NCI-H1092 treated with DMSO at 0.1 percent for 48 hours (cell line): ENCODE results near the gene CYB561D2.
A peak's percentile ranks its signal among the peaks of the same experiment; 100 is the strongest.

Experiments
- DNase-seq: peaks from one replicate; lab custom pipeline; 2025; lab: John Stamatoyannopoulos, UW

CYB561D2 gene

DNA sequence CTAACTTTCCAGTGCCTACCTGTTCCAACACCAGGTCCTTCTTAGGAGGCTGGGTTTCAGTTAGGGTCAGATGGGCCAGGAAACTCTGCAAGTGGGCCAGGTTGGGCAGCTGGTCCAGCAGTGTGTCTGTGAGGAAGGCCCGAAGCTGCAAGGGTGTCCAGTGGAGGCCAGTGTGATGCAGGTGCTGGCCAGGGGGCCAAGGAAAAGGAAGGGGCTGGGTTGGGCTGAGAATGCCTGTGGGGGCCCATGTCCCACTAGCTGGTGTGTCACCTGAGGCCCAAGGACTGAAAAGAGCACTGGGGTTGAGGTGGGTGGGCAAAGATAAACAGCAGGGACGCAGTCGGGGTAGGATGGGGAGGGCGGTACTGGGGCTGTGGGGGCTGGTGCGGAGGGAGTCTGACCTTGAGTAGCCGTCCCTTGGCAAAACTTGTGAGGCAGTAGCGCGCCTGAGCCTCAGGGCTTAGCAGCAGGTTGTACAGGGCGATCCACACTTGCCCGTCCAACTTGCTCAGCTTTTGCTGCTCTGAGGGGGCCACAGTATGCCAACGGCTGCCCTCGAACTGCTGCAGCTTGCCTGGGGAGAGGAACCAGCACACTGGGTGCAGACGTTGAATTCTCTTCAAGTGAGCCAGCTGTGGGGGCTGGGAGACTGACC lies 8.5 kb upstream of the CYB561D2 start:
- DNase-seq = no peak

DNA sequence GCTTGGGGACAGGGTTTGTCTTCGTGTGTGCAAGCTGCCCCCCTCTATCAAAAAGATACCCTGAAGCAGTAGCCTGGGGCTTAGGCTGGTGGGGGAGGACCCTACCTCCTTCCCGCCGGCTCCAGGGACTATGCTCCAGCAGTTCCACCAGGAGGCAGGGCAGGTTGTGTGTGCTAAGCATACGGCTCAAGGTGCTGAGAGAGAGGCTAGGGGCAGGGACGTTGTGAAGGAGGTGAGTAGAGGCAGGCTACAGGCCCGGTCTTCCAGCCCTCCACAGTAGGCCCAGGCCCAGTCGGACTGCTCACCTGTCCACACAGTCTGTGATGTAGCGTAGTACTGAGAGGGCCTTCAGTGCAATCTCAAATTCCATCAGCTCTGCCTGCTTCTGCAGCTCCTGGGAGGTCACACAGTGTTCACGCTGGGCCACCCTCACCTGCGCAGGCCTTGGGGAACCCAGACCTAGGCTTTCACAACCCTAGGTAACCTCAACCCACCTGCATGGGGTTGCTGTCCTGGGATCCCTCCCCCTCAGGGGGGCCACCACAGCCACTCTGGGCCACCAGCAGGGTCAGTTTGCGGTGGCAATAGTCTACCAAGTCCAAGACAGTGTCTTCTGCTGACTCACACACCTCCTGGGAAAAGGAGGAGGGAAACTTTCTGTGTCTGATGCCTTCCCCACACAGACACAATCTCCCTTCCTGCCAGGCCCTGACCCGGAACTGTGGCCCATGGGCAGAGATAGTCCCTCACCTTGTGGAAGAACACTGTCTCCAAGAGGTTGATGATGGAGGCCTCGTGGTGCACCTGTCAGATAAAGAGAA lies 7.6 kb upstream of the CYB561D2 start:
- no peak for DNase-seq

DNA sequence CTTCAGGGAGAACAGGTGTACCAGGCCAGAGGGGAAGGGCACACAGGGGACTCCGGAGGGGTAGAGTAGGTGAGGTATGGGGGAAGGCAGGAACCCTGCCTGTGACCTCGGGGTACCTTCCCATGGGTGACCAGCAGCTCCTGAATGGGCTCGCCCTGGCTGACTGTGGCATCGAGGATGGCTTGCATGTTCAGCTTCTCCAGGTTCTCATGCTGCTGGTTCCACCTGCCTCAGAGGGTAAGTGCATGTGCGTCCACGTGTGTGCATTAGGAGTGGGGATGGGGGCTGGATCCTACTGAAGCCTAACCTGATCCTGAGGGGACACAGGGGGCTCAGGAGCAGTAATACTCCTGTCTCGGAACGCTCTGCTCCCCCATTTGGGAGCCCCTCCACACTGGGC lies 5.7 kb upstream of the CYB561D2 start:
- no peak for DNase-seq

DNA sequence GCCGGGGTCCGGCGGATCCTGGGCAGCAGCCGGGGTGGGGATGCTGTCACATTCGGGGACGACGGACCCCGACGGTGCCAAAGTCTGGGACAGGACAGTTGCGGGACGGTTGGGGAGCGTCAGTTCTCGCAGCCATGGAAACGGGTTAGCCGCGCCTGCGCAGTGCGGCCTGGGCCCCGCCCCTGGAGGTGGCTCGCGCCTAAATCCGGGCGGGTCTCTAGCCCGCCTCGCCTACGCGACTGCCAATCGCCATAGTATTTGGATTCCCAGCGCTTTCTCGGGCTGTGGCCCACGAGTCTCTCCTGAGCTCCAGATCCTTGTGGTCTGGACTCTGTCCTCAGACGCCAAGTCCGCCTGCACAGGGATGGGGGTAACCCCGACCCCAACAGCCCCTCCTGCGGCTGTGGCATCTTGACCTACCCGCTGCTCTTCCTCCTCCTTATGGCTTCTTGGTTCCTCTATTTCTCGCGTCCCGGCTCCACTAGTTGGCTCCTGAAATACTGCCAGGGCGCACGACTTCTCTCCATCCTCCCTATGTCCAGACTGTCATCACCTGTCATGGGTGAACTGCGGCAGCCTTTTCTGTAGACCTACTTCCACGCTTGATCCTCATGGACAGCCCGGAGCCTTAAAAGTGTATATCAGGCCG lies 5.0 kb upstream of the CYB561D2 start, which contains the start of gene ZMYND10:
Gene ZMYND10 (minus strand): TSS at position 147 of the 649 bp plus-strand sequence. CDS start 153 bp downstream, outside the sequence.
- DNase-seq = no peak

DNA sequence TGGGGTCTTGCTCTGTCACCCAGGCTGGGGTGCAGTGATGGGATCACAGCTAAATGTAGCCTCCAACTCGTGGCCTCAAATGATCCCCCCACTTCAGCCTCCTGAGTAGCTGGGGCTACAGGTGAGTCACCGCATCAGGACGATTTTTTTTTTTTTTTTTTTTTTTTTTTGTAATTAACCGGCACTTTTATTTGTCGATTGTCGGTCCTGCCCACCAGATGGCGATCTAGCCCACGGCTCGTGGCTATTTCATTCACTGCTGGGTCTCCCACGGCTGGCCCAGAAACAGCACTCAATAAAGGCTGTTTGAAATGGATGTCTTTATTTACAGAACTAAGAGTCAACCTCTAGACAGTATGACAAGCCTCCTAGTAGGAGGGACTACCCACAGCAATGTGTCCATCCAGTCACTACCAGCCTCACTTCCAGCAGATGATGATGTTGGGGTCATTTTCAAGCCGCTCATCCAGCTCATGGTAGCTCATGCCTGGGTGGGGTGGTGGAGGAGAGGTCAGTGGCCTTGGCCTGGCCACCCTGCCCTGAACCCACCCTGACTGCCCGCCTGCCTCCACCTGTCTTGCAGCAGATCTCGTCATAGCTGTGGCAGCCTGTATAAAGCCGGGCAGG lies 3.4 kb upstream of the CYB561D2 start:
- DNase-seq = peak; percentile 52

DNA sequence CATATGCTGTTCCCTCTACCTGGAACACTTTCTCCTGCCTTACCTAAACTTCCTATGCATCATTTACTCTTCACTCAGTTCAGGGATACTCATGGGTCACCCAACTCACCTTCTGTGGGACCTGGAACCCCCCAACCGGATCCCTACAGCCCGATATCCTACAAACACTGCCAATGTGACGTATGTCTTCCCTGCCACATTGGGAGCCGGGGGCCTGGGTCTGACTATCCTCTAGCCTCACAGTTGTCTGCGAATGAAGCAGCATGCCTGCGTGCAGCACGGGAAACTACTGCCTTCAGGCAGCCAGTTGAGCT lies 492 bp upstream of the CYB561D2 start:
- DNase-seq = no peak

DNA sequence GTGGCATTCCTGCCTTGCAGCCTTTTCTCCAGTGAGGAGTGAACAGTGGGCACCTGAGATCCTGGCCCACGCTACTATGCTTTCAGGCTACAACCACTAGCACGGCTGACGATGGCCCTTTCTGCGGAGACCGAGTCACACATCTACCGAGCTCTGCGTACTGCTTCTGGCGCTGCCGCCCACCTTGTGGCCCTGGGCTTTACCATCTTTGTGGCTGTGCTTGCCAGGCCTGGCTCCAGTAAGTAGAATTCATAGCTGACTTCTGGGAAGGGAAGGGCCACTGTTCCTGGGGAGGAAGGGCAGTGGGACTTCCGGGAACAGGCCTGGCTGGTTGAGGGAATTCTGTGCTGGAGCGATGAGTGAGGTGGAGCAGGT lies 648 bp downstream of the CYB561D2 start:
- no peak for DNase-seq

DNA sequence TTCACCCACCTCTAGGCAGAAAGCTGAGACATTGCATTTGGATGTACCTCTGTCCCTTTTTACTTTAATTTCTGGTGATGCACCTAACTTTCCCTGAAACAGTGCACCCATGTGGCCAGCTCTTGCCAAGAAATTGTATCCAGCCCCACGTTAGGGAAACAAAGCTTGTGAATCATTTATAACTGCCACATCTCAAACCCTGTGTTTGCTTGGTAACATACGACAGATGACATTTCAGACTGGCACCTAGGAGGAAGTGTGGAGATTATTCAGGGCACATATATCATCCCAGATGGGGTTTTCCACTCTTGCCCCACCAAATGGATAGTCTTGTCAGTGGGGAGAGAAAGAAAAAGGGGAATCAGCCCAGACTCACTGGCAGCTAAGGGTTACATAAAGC lies 2.1 kb downstream of the CYB561D2 start:
- DNase-seq = no peak

DNA sequence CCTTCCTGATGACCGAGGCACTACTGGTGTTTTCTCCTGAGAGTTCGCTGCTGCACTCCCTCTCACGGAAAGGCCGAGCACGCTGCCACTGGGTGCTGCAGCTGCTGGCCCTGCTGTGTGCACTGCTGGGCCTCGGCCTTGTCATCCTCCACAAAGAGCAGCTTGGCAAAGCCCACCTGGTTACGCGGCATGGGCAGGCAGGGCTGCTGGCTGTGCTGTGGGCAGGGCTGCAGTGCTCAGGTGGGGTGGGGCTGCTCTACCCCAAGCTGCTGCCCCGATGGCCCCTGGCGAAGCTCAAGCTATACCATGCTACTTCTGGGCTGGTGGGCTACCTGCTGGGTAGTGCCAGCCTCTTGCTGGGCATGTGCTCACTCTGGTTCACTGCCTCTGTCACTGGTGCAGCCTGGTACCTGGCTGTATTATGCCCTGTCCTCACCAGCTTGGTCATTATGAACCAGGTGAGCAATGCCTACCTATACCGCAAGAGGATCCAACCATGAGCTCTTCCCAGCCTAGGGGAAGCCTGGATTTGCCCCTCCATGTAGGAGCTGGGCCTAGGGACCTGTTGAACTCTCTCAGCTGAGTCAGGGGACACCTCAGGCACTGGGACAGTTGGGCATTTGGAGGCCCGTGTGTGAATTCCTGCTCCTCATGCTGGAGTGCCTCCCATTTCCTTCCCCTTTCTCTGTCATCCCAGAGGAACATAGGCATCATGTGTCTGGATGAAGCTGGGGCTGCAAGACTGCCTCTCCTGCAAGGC lies 2.8 kb downstream of the CYB561D2 start:
- DNase-seq = no peak

DNA sequence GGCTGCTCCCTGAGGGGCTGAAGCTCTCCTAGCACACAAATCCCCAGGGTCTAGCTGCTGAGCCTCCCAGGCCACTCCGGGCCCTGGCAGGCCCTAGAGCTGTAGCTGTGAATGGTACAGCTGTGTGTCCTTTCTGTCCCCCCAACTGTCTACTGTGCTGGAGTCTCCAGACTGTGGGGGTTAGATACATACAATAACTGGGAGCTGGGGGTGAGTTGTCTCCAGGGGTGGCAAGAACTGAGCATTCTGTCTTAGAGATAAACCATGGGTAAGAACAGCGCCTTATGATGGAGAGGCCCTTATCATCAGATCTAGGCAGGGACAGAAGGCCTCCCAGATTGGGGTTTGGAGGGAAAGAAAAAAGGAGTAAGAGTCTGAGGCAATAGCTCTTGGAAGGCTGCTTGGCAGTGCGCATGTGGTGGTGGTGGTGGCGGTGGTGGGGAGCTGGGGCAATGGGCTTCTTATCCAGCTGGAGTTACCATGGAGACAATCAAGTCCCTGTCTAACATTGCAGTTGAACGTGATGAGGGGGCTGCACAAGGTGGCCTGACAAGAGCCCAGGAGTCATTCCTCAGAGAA lies 3.6 kb downstream of the CYB561D2 start:
- no peak for DNase-seq

DNA sequence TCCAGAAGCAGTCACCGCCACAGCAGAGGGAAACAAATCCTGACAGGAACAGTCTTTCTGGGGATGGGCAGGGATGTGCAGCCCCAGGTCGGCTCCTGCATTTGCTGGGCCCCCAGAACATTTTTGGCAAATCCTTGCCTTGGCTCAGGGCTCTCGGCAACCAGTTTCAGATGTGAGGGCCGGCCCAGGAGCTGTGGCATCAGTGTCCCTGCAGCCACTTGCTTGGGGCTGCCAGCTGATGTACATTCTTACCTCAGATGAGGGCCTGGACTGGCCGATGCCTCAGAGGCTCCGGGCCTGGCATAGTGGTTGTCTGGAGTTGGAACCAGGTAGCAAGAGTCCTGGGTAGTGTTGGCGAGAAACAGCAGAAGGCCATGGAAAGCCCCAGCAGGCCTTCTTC lies 4.2 kb downstream of the CYB561D2 start:
- no peak for DNase-seq

DNA sequence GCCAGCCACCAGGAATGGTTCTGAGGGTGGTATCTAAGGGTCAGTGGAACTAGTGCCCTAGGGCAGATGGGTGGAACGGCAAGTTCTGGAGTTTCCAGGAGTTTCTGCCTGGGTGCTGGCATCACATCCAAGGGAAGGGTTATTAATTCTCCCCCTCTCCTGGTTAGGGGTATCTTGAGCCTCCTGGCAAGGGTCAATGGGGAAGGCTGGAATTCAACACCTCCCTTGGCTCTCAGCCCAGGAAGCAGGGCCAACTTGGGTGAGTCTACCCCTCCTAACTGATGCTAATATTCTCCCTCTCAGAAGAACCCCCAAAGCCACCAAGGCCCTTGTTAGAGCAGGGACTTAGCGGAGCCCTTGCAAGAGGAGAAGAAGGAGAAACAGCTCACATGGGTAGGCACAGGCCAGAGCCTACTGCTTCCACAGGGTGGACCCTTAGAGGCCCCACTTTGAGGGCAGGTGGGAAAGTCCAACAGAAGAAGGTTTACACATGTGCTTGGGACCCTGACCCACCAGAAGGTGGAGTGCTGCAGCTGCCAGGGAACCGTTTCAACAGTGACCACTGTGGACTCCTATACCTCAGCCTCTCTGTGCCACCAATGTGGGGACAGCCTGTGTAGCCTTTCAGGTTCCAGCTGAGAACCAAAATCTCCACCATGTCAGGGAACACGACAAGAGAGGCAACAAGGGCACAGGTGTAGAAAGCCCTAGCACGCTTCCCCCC lies 5.3 kb downstream of the CYB561D2 start:
- no peak for DNase-seq

DNA sequence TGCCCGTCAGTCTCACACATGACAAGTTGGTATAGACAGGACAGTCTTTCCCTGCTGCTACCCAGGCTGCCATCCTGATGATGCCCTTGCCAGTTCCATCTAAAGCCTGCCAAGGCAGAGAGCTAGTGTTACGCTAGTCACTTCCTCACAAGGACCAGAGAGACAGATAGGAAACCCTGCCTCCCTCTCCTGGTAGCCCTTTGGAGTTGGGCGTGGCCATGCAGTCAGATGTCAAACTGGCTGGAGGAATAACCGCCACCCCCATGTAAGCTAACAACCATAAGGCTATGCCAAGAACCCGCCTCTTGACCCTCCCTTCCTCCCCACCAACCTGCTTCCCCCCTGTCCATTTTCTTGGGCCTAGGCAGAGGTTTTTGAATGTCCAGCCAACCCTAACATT lies 5.9 kb downstream of the CYB561D2 start:
- no peak for DNase-seq

DNA sequence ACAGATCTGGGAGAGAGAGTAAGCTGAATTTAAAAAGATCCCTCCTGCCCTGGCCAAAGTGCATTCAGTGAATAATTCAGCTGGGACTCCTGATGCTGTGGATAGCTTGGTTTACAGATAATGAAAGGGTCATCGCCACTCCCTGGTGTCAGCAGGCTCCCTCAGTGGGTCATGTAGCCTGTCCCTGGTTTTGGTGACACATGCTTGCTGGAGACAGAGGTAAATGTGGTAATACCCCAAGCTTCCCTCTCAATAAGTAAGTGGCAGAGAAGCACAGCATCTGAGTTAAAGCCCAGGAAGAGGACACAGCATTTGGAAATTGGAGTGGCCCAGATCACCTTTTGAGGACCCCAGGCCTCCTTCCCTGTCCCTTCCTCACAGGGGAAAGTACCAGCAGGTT lies 6.8 kb downstream of the CYB561D2 start:
- no peak for DNase-seq

DNA sequence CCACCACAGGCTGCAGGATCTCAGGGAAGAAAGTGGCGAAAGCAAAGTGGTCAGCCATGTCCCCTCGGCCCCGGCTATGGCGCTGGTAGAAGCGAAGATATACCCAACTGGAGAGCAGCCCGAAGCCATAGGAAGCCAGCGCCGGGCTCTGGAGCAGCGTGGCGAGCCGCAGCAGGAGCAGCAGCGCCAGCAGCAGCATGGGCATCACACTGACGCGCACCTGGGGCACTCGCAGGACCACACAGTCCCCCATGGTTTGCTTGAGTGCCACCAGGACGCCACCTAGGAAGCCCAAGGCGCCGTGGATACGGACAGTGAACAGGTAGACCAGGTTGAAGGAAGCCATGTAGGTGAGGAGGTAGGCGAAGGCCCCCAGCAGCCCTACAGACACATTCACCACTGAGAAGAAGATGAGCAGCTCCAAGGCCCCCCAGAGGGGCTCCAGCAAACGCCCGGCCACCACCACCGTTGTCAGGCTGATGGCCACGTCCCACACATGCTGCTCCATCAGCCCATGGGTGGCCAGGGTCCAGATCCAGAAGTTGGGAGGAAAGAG lies 7.8 kb downstream of the CYB561D2 start:
- no peak for DNase-seq

DNA sequence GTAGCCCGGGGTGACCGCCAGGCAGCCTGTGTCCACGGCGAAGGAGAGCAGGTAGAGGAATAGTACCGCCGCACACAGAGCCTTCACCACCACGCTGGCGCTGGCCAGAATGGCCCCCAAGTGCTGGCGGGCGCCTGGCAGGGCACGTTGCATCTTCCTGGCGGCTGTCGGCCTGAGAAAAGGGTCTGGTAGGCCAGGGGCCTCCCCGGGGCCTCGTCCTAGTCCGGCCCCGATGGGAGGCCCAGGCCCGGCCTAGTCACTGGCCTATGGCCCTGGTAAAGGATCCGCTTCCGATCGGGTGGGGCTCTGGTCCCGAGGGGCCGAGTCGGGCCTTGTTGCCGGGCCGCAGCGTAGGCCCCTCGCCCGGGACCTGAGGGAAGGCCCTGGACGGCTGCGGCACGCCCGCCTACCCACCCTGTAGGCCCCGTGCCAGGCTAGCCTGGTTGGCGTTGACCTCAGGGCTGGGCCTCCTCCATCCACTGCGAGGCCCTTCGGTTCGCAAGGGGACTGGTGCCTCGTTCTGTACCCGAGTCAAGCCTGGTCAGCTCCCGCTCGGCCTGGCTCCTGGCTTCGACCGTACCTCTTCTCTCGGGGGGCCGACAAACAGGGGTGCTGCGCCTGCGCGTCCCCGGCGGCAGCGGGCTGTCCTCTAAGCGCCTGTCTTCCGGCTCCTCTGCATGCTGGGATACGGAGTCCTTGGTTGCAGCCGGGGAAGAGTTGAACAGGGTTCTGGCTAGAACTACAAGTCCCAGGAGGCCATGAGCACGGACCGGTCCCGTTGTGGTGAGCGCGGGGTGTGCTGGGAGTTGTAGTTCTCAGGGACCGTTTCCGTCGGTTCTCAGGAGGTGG lies 8.5 kb downstream of the CYB561D2 start, which contains the start of gene TMEM115:
Gene TMEM115 (minus strand): TSS at position 611 of the 849 bp plus-strand sequence. CDS start 458 bp downstream, at position 153.
- peak; percentile 96 for DNase-seq

DNA sequence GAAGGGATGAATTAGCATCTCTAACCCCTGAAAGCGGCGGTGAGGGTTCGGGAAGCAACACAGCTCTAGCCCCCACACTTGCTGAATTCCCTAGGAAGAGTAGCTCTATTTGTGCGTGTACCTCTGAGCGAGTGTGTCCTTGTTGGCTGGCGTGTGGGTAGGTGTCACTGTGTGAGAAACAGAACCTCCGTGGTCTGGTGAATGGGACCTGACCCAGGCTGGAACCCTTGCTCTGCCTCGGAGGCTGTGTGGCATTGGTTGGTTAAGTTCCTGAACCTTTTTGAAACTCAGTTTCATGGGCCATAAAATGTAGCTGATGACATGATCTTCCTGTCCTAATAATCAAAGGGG lies 9.1 kb downstream of the CYB561D2 start:
- no peak for DNase-seq

DNA sequence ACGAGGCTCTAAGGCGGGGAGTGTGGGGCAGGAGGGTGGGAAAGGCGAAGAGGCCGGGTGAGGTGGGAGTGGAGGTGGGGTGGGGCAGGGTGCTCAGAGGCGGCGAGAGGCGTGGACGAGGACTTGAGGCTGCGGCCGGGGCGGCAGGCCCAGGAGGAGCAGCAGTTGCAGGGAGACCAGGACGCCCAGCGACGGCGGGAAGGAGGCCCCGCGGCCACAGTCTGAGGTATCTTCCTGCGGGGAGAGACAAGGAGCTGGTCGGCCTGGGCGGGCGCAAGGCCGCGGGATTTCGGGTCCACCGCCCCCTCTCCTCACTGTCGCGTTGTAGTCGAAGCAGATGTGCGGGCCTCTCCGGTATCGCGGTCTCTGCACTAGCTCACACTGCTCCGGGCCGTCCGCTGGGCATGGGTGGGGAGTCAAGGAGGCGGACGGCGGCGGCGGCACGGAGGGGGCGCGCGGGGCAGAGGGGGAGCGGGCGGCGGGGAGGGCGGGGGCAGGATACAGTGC lies 14.0 kb downstream of the CYB561D2 start:
- no peak for DNase-seq

DNA sequence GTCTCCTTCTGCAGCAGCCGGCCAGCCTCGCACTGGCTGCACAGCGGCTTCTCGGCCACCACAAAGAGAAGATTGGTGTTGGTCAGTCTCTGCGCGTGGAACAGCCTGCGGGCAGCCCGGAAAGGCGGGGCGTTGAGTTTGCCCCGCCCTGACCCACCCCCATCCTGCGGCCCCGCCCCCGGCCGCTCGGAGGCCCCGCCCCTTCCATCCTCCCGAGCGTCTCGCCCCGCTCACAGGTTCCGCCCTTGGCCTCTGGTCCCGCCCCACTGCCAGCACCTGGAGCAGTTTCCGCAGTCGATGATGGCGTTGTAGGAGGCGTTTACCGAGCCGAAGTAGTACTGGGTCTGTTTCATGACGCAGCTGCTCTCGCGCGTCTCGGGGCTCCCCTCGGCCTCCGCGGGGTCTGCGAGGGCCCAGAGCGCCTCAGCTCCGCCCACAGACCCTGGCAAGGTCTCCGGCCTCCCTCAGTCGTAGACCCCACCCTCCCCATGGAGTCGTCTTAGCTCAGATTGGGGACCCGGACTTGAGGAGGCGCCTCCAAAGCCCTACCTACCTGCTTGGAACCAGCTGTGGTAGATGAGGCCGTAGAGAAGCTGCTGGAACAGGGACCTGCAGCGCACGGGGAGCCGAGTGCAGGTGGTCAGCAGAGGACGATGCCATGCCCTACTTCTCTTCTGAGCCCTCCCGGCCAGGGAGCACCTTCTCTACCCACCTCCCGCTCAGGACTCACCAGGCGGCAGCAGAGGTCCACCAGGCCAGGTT lies 14.6 kb downstream of the CYB561D2 start:
- DNase-seq = no peak
